ENCODE measurements around the gene XRCC5. TPM values are rescaled to one million over a fixed set of nuclear protein-coding genes. Genes with fewer than 3 reads are reported as not detected.
"Not testable (repeated sequence)": the region's sequence is repeated elsewhere in the genome, so short reads cannot be mapped to it uniquely, and the experiment has no call there.

Gene XRCC5
- total and polyA plus RNA-seq, 5 donors, result 57.7 to 145 (median 125) TPM

DNA sequence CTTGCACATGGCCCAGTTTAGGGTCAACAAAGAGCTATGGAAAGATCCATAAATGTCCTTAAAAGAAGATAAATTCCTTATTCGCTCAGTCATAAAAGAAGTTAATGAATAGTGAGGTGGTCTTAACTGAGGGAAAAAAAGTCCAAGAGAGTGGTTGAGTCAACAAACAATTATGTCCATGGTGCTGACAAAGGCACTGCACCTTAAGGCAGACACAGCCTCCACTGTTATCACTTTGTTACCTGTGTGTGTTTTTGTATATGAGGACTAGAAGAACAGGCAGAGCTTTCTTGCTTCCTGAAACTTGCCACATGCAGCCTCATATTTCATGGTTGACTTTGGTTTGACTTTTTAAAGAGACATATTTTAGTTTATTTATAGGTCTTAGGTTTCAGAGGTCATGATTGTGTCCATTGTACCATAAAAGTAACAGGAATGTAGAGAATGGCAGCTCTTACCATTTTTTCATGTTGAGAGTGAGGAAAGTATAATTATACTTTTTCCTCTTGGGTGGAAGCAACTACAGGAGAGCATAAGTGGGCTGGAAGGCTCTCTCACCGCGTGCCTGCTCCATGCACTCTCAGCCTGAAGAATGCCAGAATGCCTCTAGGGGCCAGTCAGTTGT, 93.6 kb downstream of the XRCC5 start:
- Histone ChIP-seq H3K9me3 (ENCODE audit: control insufficient read depth, low read length) (no peaks in the 10 kb centered on the region), H3K27me3 (ENCODE audit: control insufficient read depth, insufficient read depth) (no peaks in the 10 kb centered on the region), H3K27ac (ENCODE audit: low read length) (no peak overlapping the region), H3K4me1 (ENCODE audit: control insufficient read depth, insufficient read depth, low read length) (no peaks in the 10 kb centered on the region), H3K4me3 (ENCODE audit: low read length) (no peak overlapping the region)
- WGBS, result 98% methylated on average over 3 of the region's 3 CpGs
- no peak for ATAC-seq
- intact Hi-C loops (cut with DNase I), result no loop called here
- no peak for DNase-seq

GRCh38 chr2:216205486-216205885, 96.3 kb downstream of the XRCC5 start:
- DNase-seq (no peak), ATAC-seq (no peak)
- 92% methylated on average over 1 of the region's 1 CpG for WGBS
- no peak overlapping the region for H3K27ac ChIP-seq (ENCODE audit: low read length)
- no peak overlapping the region for H3K4me3 ChIP-seq (ENCODE audit: low read length)
- H3K4me1 ChIP-seq (ENCODE audit: control insufficient read depth, insufficient read depth, low read length), result peaks cover 4% of the 10 kb centered on the region
- no peaks in the 10 kb centered on the region for H3K27me3 ChIP-seq (ENCODE audit: control insufficient read depth, insufficient read depth)
- intact Hi-C loops (cut with DNase I), result no loop called here
- H3K9me3 ChIP-seq (ENCODE audit: control insufficient read depth, low read length), result no peaks in the 10 kb centered on the region

- intact Hi-C loops (cut with DNase I), result no loop called here
- Histone ChIP-seq H3K4me1 (ENCODE audit: control insufficient read depth, insufficient read depth, low read length) (peaks cover 5% of the 10 kb centered on the region), H3K27me3 (ENCODE audit: control insufficient read depth, insufficient read depth) (no peaks in the 10 kb centered on the region), H3K4me3 (ENCODE audit: low read length) (no peak overlapping the region), H3K27ac (ENCODE audit: low read length) (no peak overlapping the region), H3K9me3 (ENCODE audit: control insufficient read depth, low read length) (no peaks in the 10 kb centered on the region)
- 92% methylated on average over 2 of the region's 2 CpGs for WGBS
- DNase-seq, result no peak
- ATAC-seq, result no peak
Measured at GRCh38 chr2:216206041-216206703, 97.0 kb downstream of the XRCC5 start.

- no peak for DNase-seq
- Histone ChIP-seq H3K4me3 (ENCODE audit: low read length) (no peak overlapping the region), H3K27ac (ENCODE audit: low read length) (no peak overlapping the region), H3K9me3 (ENCODE audit: control insufficient read depth, low read length) (no peaks in the 10 kb centered on the region), H3K27me3 (ENCODE audit: control insufficient read depth, insufficient read depth) (no peaks in the 10 kb centered on the region), H3K4me1 (ENCODE audit: control insufficient read depth, insufficient read depth, low read length) (peaks cover 5% of the 10 kb centered on the region)
- intact Hi-C loops (cut with DNase I), result no loop called here
- WGBS, result 96% methylated on average over 5 of the region's 5 CpGs
- no peak for ATAC-seq
Measured at GRCh38 chr2:216206821-216207220, 97.7 kb downstream of the XRCC5 start.

GRCh38 chr2:216208661-216209060, 99.5 kb downstream of the XRCC5 start:
- intact Hi-C loops (cut with DNase I); H3K9me3 ChIP-seq (ENCODE audit: control insufficient read depth, low read length); H3K4me3 ChIP-seq (ENCODE audit: low read length); ATAC-seq; H3K27me3 ChIP-seq (ENCODE audit: control insufficient read depth, insufficient read depth); H3K27ac ChIP-seq (ENCODE audit: low read length); DNase-seq; H3K4me1 ChIP-seq (ENCODE audit: control insufficient read depth, insufficient read depth, low read length): not testable (repeated sequence)
- WGBS, result 97% methylated on average over 8 of the region's 8 CpGs

- ATAC-seq, result no peak
Measured at GRCh38 chr2:216210701-216211540, 101.8 kb downstream of the XRCC5 start.

DNA sequence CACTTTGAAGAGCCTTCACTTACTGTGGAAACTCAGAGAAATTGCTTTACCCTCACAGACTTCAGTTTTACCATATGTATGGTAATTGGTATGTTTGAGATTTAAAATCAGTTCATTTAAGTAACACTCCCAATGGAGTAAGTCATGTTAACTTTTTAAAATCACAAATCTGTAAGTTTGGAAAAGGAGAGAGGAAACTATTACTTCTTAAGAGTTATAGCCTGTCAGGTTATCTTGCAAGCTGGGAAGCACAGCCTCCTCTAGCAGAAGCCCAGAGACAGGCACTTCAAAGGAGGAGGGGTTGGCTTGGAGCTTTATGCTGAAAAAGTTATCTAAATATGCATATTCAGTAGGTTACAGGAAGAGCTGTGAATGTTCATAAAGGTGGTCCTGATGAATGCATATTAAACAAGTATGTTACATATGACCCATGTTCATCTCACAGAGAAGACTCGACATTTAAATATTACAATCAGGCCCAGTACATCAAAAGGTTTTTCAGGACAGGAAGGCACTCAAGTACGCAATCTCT, 102.5 kb downstream of the XRCC5 start:
- H3K27me3 ChIP-seq (ENCODE audit: control insufficient read depth, insufficient read depth), result no peaks in the 10 kb centered on the region
- intact Hi-C loops (cut with DNase I), result no loop called here
- peaks cover 5% of the 10 kb centered on the region for H3K4me1 ChIP-seq (ENCODE audit: control insufficient read depth, insufficient read depth, low read length)
- WGBS, result 95% methylated on average over 2 of the region's 2 CpGs
- H3K9me3 ChIP-seq (ENCODE audit: control insufficient read depth, low read length), result no peaks in the 10 kb centered on the region
- no peak for ATAC-seq
- no peak for DNase-seq
- H3K27ac ChIP-seq (ENCODE audit: low read length), result no peak overlapping the region
- H3K4me3 ChIP-seq (ENCODE audit: low read length), result no peak overlapping the region

More at GRCh38 chr2:216210701-216211540, 101.8 kb downstream of the XRCC5 start:
- H3K4me1 ChIP-seq (ENCODE audit: control insufficient read depth, insufficient read depth, low read length), result peaks cover 5% of the 10 kb centered on the region
- intact Hi-C loops (cut with DNase I), result no loop called here
- H3K4me3 ChIP-seq (ENCODE audit: low read length), result no peak overlapping the region
- H3K9me3 ChIP-seq (ENCODE audit: control insufficient read depth, low read length), result no peaks in the 10 kb centered on the region
- no peaks in the 10 kb centered on the region for H3K27me3 ChIP-seq (ENCODE audit: control insufficient read depth, insufficient read depth)
- WGBS, result 39% methylated on average over 3 of the region's 3 CpGs
- DNase-seq, result no peak
- H3K27ac ChIP-seq (ENCODE audit: low read length), result no peak overlapping the region

- Histone ChIP-seq H3K27me3 (ENCODE audit: control insufficient read depth, insufficient read depth) (no peaks in the 10 kb centered on the region), H3K4me3 (ENCODE audit: low read length) (no peak overlapping the region), H3K27ac (ENCODE audit: low read length) (no peak overlapping the region), H3K9me3 (ENCODE audit: control insufficient read depth, low read length) (no peaks in the 10 kb centered on the region), H3K4me1 (ENCODE audit: control insufficient read depth, insufficient read depth, low read length) (peaks cover 5% of the 10 kb centered on the region)
- DNase-seq (no peak), ATAC-seq (no peak)
- intact Hi-C loops (cut with DNase I), result no loop called here
- 98% methylated on average over 2 of the region's 2 CpGs for WGBS
Measured at GRCh38 chr2:216214768-216215167, 105.6 kb downstream of the XRCC5 start.

DNA sequence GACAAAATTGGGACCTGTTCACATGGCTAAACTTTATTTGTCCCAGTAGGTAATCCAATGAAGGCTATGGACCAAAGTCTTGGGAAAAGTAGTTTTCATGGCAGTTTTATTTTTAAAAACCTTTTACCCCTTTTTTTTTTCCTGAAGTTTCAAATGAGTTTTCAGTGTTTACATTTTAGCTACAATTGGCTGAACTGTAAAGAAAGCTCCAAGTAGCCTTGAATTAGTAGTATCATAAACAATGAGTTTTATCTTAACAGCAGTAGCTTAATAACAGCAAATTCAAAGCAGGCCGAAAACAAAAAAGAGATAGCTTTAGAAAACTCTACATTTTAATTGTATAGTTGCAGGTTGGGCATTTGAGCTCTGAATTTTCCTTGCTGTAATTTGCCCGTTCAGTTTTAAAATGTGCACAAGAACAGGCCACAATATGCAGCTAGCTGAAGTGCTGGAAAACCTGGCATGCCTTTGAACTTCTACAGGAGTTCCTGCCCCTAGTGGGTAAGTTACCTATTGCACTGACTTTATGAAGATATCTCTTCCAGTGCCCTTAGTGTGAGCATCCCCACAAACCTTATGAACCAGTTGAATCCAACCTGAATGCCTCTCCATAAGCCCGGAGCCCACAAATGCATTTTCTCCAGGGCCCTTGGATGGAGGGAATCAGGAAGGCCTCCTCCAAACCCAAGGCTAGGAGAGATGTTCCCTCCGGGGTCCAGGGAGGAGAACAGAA, 106.7 kb downstream of the XRCC5 start:
- DNase-seq (no peak), ATAC-seq (no peak)
- H3K4me3 ChIP-seq (ENCODE audit: low read length), result no peak overlapping the region
- intact Hi-C loops (cut with DNase I), result no loop called here
- WGBS, result 95% methylated on average over 4 of the region's 4 CpGs
- H3K27me3 ChIP-seq (ENCODE audit: control insufficient read depth, insufficient read depth), result no peaks in the 10 kb centered on the region
- H3K9me3 ChIP-seq (ENCODE audit: control insufficient read depth, low read length), result no peaks in the 10 kb centered on the region
- H3K4me1 ChIP-seq (ENCODE audit: control insufficient read depth, insufficient read depth, low read length), result peaks cover 1% of the 10 kb centered on the region
- no peak overlapping the region for H3K27ac ChIP-seq (ENCODE audit: low read length)

DNA sequence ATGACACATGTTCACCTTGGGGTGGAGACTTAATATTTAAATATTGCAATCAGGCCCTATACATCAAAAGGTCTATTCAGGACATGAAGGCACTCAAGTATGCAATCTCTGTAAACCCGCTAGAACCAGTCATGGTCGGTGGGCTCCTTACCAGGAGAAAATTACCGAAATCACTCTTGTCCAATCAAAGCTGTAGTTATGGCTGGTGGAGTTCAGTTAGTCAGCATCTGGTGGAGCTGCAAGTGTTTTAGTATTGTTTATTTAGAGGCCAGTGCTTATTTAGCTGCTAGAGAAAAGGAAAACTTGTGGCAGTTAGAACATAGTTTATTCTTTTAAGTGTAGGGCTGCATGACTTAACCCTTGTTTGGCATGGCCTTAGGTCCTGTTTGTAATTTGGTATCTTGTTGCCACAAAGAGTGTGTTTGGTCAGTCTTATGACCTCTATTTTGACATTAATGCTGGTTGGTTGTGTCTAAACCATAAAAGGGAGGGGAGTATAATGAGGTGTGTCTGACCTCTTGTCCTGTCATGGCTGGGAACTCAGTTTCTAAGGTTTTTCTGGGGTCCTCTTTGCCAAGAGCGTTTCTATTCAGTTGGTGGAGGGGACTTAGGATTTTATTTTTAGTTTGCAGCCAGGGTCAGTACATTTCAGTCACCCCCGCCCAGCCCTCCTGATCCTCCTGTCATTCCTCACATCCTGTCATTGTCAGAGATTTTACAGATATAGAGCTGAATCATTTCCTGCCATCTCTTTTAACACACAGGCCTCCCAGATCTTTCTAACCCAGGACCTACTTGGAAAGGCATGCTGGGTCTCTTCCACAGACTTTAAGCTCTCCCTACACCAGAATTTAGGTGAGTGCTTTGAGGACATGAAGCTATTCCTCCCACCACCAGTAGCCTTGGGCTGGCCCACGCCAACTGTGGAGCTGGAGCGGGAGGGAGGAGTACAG, 108.1 kb downstream of the XRCC5 start:
- H3K4me3 ChIP-seq (ENCODE audit: low read length), result no peak overlapping the region
- DNase-seq (no peak), ATAC-seq (peak; percentile 22 to 87)
- intact Hi-C loops (cut with DNase I), result no loop called here
- H3K4me1 ChIP-seq (ENCODE audit: control insufficient read depth, insufficient read depth, low read length), result no peaks in the 10 kb centered on the region
- H3K9me3 ChIP-seq (ENCODE audit: control insufficient read depth, low read length), result no peaks in the 10 kb centered on the region
- H3K27me3 ChIP-seq (ENCODE audit: control insufficient read depth, insufficient read depth), result no peaks in the 10 kb centered on the region
- peak overlapping the region; percentile 8 for H3K27ac ChIP-seq (ENCODE audit: low read length)
- 71% methylated on average over 7 of the region's 7 CpGs for WGBS

All from right cardiac atrium (tissue), 5 donors.